HG03432 (cell line): Measurements from ENCODE around the gene BUD23.
"Not testable (repeated sequence)": the region's sequence is repeated elsewhere in the genome, so short reads cannot be mapped to it uniquely, and the experiment has no call there.

Experiments used
- ATAC-seq: cut with Tn5 transposase; IDR thresholded peaks from one replicate; pipeline ENCODE4 v1.9.1; 2021; ENCODE audit warnings: mild to moderate bottlenecking, moderate library complexity; ENCODE audit not compliant: unreplicated experiment

Gene BUD23

DNA sequence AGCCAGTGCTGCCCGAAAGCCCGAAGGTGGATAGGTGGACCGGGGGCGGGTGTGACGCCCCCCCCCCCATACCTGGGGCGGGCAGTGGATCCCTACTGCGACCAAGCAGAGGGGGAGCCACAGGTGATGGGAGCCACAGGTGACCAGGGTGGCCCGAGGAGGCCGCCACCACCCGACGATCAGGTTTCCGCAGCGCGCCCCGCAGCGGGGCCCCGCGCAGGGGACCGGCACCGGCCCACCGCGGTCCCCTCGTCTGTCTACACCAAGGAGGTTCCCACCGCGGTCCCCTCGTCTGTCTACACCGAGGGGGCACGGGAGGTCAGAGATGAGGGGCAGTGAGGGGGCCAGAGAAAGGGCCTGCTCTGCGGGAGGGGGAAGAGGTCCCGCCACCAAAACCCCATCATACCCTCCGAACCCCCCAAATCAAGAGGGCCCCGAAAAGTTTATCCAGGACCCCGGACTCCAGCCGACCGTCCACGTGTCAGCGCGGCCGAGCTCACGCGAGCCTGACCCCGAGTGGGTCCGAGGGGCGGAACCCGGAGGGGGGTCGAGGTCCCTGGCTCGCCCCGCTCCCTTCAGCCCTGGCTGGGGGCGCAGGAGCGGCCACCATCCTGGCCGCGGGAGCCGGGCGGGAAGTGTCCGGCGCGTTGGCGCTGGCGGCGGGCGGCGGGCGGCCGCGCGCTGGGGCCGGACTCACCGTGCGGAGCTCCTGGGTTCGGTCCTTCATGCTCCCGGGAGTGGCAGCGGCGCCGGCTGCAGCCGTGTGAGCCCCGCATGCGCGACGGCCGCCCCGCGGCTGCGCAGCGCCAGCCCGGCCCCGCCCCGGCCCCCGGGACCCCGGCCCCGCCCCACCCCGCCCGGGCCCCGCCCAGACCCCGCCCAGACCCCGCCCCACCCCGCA is 35.8 kb downstream of the BUD23 start, which contains the start of gene STX1A:
STX1A (minus strand) TSS at position 765 of the 901 bp plus-strand sequence; CDS start at position 727, 38 bp downstream.
- peak; percentile 57 for ATAC-seq

DNA sequence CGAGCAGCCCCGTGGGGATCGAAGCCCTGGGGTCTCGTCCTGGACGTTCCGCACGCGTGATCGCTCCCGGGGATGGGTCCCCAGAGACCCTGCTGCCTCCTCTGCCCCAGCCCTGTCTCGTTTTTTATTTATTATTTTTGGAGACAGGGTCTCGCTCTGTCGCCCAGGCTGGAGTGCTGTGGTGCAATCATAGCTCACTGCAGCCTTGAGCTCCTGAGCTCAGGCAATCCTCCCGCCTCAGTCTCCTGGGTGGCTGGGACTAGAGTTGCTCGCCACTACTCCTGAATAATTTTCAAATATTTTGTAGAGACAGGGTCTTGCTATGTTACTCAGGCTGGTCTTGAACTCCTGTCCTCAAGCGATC is 36.4 kb downstream of the BUD23 start:
- ATAC-seq: peak; percentile 15

DNA sequence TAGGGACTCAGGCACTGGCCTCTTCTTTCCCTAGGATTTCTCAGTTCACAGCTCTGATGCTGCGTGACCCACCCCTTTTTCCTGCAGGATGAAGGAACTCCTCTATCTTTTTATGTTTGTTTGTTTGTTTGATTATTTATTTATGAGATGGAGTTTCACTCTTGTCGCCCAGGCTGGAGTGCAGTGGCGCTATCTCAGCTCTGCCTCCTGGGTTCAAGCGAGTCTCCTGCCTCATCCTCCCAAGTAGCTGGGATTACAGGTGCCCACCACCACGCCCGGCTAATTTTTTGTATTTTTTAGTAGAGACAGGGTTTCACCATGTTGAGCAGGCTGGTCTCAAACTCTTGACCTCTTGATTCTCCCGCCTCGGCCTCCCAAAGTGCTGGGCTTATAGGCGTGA is 37.0 kb downstream of the BUD23 start:
- not testable (repeated sequence) for ATAC-seq

DNA sequence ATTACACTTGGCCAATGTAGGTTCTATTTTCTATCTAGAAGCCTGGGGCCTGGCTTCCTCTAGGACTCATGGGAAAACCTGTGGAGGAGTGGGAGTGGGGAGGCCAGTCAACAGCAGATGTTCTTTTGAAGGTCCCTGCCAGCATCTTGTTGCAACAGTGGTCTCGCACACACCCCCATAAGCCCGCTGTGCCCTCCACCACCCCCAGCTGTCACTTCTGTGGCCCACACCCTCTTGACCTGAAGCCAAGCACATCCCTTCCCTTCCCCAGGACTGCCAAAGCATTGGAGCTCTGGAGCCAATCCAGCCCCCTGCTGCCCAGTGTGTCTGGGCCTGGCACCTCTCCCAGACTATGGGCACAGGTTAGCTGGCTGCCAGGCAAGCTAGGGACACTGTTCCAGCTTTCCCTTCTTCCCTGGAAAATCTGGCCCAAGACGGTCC is 38.0 kb downstream of the BUD23 start:
- ATAC-seq: no peak

DNA sequence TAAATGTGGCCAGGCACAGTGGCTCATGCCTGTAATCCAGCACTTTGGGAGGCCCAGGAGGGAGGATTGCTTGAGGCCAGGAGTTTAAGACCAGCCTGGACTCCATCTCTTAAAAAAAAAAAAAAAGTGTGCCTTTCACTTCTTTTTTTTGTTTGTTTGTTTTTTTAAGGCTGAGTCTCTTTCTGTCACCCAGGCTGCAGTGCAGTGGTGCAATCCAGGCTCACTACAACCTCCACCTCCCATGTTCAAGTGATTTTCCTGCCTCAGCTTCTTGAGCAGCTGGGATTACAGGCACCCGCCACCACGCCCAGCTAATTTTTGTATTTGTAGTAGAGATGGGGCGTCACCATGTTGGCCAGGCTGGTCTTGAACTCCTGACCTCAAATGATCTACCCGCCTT is 38.8 kb downstream of the BUD23 start:
- not testable (repeated sequence) for ATAC-seq

DNA sequence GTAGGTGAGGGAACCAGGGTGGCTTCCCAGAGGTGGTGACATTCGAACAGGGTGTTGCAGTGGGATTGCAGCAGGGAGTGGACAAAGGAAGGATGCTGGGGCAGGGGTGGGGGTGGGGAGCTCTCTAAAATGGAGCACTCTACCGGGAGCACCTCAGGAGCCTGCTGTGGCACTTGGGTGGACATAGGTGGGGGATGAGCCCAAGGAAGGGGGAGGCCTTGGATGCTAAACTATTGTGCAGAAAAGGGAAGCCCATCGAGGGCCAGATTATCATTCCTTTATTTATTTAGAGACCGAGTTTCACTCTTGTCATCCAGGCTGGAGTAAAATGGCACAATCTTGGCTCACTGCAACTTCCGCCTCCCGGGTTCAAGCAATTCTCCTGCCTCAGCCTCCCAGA is 39.4 kb downstream of the BUD23 start:
- ATAC-seq: no peak

DNA sequence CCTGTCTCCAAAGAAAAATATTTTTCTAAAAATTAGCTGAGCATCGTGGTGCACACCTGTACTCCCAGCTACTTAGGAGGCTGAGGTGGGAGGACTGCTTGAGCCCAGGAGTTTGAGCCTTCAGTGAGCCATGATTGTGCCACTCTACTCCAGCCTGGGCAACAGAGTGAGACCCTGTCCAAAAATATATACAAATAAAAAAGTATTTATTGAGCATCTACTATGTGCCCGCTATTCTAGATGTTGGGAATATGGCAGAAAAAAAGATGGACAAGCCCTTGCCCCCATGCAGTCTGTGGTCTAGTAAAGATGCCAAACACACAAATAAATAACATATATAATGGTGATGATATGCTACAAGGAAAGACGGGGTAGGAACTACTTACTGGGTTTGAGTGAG is 40.4 kb downstream of the BUD23 start:
- ATAC-seq: no peak

DNA sequence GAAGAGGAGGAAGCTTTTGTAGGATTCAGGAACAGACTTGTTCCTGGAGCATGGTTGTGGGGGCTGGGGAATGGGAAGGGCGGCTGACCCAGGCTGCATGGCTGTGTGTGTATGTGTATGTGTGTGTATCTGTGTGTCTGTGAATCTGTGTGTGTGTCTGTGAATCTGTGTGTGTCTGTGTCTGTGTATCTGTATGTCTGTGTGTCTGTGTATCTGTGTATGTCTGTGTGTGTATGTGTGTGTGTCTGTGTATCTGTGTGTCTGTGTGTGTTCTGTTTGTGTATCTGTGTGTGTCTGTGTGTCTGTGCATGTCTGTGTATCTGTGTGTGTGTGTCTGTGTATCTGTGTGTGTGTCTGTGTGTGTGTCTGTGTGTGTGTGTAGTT is 42.7 kb downstream of the BUD23 start:
- ATAC-seq: peak; percentile 10

DNA sequence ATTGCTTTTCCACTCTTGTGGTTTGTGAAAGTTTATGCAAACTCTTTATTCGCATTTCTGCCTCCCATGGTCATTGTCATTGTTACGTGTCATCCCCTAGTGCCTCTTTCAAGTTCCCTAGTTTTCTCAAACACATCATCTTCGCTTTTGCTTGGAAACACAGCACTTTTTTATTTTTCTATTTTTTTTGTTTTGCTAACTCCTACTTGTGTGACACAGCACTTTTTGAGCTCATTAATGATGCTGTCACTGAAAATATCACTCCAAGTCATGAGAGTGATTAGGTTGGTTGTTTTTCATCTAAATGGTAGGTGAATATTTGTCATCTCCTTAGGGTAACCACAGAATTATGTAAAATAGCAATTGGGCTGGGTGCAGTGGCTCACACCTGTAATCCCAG is 44.6 kb downstream of the BUD23 start:
- no peak for ATAC-seq

DNA sequence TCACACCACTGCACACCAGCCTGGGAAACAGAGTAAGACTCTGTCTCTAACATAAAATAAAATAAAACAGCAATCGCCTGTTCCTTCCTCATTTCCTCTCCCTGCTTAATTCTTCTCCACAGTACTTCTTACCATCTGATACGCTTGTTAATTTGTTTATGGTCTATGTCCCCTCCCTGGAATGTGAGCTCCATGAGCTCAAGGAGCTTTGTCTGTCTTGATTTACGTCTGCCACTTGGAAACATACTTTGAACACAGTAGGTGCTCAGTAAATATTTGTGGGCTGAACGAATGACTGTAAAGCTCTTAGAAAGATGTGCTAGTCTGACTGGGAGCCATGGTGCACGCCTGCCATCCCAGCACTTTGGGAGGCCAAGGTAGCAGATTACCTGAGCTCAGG is 45.2 kb downstream of the BUD23 start:
- no peak for ATAC-seq

DNA sequence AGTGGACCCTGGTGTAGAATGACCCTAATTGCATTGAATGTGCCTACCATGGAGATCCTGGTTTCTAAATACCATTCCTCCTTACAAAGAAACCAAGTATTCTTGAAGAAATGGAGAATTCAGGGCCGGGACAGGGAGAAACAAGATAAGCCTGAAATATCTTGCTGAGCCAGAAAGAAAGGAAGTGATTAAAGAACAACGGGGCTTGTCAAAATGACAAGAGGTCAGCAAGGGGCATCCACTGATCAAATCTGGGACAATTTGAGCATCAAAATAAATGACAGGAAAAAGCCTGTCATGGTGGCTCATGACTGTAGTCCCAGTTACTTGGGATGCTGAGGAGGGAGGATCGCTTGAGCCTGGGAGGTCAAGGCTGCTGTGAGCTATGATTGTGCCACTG is 47.1 kb downstream of the BUD23 start:
- no peak for ATAC-seq

DNA sequence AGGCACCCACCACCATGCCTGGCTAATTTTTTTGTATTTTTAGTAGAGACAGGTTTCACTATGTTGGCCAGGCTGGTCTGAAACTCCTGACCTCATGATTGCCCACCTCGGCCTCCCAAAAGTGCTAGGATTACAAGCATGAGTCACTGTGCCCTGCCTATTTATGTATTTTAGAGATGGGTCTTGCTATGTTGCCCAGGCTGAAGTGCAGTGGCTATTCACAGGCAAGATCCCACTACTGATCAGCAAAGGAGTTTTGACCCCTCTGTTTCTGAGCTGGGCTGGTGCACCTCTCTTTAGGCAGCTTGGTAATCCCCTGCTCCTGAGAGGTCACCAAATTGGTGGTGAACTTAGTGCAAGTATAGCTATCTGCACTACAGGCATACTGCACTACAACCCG is 49.0 kb downstream of the BUD23 start:
- no peak for ATAC-seq

DNA sequence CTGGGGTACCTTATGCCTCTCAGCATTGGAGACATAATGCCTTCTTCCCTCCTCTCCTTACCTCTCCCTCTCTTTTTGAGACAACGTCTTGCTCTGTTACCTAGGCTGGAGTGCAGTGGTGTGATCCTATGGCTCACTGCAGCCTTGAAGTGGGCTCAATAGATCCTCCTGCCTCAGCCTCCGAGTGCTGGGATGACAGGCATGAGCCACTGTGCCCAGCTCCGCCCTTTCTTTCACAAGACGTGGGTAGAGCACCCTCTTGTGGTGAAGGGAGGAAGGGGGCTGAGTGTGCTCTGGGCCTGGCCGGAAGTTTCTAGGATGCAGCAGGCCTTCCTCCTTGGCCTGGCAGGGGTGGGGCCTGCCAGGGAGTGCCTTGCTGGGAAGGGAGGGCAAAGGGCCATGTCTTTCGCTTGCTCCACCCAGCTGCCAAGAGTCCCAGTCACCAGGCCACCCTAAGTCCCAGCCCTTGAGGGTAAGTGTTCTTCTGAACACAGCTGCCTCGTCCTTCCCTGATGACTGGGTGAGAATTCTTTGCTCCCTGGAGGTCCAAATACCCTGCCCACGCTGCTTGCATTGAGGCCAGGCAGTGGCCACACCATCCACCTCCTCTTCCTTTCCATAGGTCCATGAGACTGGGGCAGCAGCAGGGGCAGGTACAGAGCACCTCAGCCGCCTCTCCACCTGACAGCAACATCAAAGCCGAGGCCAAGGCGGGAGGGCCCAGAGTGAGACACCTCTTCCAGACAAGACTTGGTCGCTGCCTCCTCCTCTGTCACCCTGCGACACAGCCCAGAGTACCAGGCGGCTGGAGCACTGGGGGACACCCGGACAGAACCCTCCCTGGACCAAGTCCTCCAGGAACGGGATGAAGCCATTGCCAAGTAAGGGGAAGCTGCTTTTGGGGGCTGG is 51.5 kb downstream of the BUD23 start:
- ATAC-seq: no peak

DNA sequence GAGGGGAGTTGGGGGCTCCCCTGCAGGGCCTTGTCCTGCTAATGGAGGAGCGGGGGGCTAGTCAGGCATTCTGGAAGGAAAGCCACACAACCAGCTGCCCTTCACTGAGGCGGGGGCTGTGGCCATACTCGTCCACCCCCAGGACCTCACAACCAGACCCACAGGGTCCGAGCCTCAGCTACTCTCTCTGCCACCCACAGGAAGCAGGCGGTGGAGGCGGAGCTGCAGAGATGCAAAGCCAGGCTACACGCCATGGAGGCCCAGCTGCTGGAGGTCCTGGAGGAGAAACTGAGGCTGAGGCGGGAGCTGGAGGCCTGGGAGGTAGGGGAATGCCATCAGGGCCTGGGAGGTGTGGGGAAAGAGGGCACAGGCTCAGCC is 52.1 kb downstream of the BUD23 start:
- ATAC-seq: no peak

DNA sequence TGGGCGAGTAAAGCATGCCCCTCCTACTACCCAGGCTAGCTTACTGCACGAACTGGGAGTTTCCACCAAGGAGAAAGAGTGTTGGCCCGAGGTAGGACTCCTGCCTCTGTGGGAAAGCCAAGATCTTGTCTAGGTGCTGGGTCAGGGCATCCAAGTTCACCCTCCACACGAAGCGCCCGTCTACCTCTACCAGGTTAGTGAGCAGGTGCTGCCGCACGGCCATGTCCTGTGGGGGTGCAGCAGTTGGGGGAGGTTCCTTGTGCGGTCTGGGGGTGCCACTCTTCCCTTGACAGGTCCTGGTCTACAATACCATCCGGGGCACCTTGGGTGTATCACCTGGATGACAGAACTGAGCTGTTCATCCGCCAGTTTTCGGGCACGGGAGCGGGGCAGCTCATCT is 53.5 kb downstream of the BUD23 start:
- no peak for ATAC-seq

DNA sequence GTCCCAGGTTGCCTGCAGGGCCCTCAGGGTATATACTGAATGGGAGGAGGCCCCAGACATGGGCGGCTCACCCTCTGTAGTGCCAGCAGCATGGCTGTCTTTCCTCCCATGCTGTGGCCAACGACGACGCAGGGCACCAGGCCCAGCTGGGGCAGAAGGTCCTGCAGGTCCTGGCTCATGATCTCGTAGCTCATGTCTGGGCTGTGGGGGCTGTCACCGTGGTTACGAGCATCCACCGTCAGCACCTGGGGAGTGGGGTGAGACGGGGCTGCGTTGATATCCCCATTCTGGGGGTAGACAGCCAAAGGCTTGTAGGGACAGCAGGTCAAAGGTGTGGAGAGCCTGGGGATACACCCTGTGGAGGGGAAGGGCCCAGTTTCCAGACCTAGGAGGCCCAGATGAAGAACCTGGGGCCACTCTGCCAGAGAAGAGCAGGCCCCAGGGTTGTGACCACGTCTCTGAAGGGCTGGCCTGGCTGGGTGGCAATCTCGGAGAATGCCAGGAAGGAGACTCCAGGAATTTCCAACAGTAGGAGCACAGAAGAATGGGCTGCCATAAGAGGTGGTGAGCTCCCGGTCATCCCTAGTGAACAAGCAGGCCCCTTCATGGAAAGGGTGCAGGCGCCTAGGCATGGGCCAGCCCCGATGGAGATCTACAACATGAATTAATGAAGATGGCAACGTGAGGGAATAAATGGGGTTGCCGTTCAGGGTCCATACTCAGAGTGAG is 54.3 kb downstream of the BUD23 start:
- ATAC-seq: no peak

DNA sequence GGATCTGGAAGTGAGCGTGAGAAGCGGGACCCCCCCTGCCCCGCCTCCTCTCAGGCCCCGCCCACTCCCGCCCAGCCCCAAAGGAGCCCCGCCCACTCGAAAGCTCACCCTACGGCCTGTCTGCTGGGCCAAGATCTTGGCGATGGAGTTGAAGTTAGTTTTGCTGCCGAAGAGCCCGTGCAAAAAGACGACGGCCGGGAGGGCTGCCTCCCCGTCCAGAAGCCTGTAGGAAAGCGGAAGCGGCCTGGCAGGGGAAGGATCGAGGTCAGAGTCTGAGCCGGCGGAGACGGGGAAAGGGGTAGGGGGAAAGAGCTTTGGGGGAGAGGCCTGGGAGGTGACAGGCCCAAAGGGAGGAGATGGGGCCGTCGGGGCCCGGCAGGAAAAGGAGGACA is 54.8 kb downstream of the BUD23 start:
- ATAC-seq: no peak

DNA sequence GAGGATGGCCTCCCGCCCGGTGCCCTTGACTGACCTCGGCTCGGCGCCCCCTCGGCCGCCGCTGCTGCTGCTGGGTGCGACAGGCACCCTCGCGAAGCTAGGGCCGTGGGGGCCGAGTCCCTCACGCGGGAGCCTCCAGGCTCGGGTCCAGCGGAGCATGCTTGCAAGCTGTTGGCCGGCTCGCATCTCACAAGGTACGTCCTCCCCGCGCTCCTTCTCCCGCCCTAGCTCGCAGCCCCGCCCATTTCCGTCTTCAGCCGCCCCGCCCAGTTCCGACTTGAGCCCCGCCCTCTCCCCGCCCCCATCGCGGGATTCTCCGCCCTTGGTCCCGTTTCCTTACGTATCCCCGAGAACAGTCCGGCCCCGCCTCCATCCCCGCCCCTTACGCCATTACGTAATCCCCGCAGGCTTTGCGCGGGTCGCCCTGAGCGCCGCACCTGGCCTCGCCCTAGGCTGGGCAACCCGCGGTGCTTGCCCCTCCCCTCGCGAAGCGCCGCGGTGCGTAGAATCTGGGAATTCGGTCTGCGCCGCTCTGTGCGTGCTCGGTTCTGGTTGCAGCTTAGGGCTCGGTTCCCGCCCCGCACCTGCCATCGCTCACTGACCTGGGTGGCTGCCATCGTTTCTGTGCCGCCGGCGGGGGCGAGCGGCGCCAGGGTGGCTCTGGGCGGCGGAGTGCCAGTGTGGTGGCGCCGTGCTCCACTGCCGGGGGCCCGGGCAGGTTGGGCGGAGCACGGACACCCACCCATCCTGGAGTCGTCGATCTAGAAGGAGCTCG is 55.4 kb downstream of the BUD23 start, which contains the start of gene ABHD11:
ABHD11 (minus strand) TSS at position 191 of the 775 bp plus-strand sequence; CDS start at position 159, 32 bp downstream.
- ATAC-seq: peak; percentile 91

DNA sequence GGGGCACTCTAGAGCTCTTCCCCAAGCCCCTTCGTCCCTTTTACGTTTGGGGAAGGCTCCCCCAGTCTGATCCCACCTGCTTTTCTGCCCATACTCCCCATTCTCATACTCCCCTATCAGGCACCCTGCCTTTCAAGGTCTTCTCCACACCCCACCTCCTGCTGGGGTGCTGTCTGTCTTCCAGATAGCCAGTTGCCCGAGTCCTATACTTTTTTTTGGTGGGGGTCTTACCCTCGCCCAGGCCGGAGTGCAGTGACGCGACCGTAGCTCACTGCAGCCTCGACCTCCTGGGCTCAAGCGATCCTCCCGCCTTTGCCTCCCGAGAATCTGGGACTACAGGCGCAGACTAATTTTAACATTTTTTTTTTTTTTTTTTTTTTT is 56.0 kb downstream of the BUD23 start:
- no peak for ATAC-seq

DNA sequence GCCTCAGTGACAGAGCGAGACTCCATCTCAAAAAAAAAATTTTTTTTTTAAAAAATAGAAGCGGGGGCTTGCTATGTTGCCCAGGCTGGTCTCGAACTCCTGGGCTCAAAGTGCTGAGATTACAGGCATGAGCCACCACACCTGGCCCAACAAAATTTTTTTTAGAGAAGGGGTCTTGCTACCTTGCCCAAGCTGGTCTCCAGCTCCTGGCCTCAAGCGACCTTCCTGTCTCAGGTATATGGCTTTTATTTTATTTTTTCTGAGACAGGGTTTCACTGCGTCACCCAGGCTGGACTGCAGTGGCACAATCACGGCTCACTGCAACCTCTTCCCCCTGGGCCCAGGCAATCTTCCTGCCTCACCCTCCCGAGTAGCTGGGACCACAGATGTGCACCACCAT is 56.8 kb downstream of the BUD23 start:
- no peak for ATAC-seq
